Liver (tissue), 9 donors: Measurements from ENCODE around the gene RCOR2. TPM values are rescaled to one million over a fixed set of nuclear protein-coding genes. Genes with fewer than 3 reads are reported as not detected.

Experiments used
- DNase-seq: peaks from one replicate; pipeline ENCODE4 v3.0.0-alpha.2; 2017; ENCODE audit warnings: low spot score
- H3K27ac ChIP-seq, 2 donors: one replicate each; pipeline ENCODE4 v1.7.0; 2013; ENCODE audit warnings: inconsistent platforms in 2 of 2, low read length in 2 of 2, control low read depth in 1 of 2, low read depth in 1 of 2, mild to moderate bottlenecking in 1 of 2
- H3K27me3 ChIP-seq, 4 donors: one replicate each; pipeline versions ENCODE4 v1.6.1 to v1.7.0; 2013; ENCODE audit warnings: low read length in 3 of 4, inconsistent platforms in 1 of 4, mild to moderate bottlenecking in 1 of 4, moderate library complexity in 1 of 4; ENCODE audit not compliant: control insufficient read depth in 4 of 4, insufficient read depth in 4 of 4
- H3K36me3 ChIP-seq, 4 donors: one replicate each; pipeline versions ENCODE4 v1.6.1 to v1.7.0; 2013; ENCODE audit warnings: low read length in 3 of 4, mild to moderate bottlenecking in 3 of 4, low read depth in 1 of 4, moderate library complexity in 1 of 4; ENCODE audit not compliant: control insufficient read depth in 4 of 4, insufficient read depth in 3 of 4
- H3K4me1 ChIP-seq, 4 donors: one replicate each; pipeline versions ENCODE4 v1.6.1 to v1.7.0; 2013; ENCODE audit warnings: low read length in 3 of 4, mild to moderate bottlenecking in 3 of 4, moderate library complexity in 1 of 4; ENCODE audit not compliant: control insufficient read depth in 4 of 4, insufficient read depth in 4 of 4
- H3K4me3 ChIP-seq, 3 donors: one replicate each; pipeline versions ENCODE4 v1.6.1 to v1.7.0; 2013; ENCODE audit warnings: low read length in 3 of 3, control low read depth in 1 of 3, low read depth in 1 of 3, mild to moderate bottlenecking in 1 of 3
- H3K9ac ChIP-seq, 2 donors: one replicate each; pipeline ENCODE4 v1.7.0; 2013; ENCODE audit warnings: low read length in 2 of 2, mild to moderate bottlenecking in 2 of 2, moderate library complexity in 2 of 2, control low read depth in 1 of 2, low read depth in 1 of 2
- H3K9me3 ChIP-seq, 4 donors: one replicate each; pipeline versions ENCODE4 v1.6.1 to v1.7.0; 2013; ENCODE audit warnings: low read length in 3 of 4; ENCODE audit not compliant: control insufficient read depth in 4 of 4
- CTCF ChIP-seq: fragments of 150-350 bp; IDR thresholded peaks from 2 replicates; pipeline ENCODE4 v1.5.1; 2017; ENCODE audit warnings: improper control_type of control experiment, low read depth, low read length; ENCODE audit not compliant: missing input control
- EGR1 ChIP-seq, 2 donors: IDR thresholded peaks; 2 replicates each; pipeline ENCODE4 v1.6.1; 2016 to 2018; ENCODE audit warnings: antibody characterized with exemption in 2 of 2, low read depth in 2 of 2
- FOXA2 ChIP-seq: IDR thresholded peaks from 2 replicates; pipeline ENCODE4 v1.6.1; 2016; ENCODE audit warnings: antibody characterized with exemption
- GABPA ChIP-seq, 2 donors: IDR thresholded peaks in 1 of 2; conservative IDR thresholded peaks in 1 of 2; 2 replicates each; pipeline ENCODE4 v1.6.1; 2016; ENCODE audit warnings: antibody characterized with exemption in 2 of 2, mild to moderate bottlenecking in 1 of 2, moderate library complexity in 1 of 2
- HNF4G ChIP-seq: IDR thresholded peaks from 2 replicates; pipeline ENCODE4 v1.6.1; 2016; ENCODE audit warnings: antibody characterized with exemption
- MAX ChIP-seq: IDR thresholded peaks from 2 replicates; pipeline ENCODE4 v1.6.1; 2016; ENCODE audit warnings: antibody characterized with exemption
- RAD21 ChIP-seq, 2 donors: IDR thresholded peaks; 2 replicates each; pipeline ENCODE4 v1.6.1; 2016; ENCODE audit warnings: antibody characterized with exemption in 2 of 2, mild to moderate bottlenecking in 2 of 2
- REST ChIP-seq: IDR thresholded peaks from 2 replicates; pipeline ENCODE4 v1.6.1; 2016; ENCODE audit warnings: antibody characterized with exemption, mild to moderate bottlenecking
- RXRA ChIP-seq, 2 donors: IDR thresholded peaks; 2 replicates each; pipeline ENCODE4 v1.6.1; 2017 to 2018; ENCODE audit warnings: antibody characterized with exemption in 2 of 2, mild to moderate bottlenecking in 1 of 2
- SP1 ChIP-seq: IDR thresholded peaks from 2 replicates; pipeline ENCODE4 v1.6.1; 2018; ENCODE audit warnings: antibody characterized with exemption, mild to moderate bottlenecking
- TAF1 ChIP-seq: conservative IDR thresholded peaks from 2 replicates; pipeline ENCODE4 v1.6.1; 2016; ENCODE audit warnings: antibody characterized with exemption, mild to moderate bottlenecking
- YY1 ChIP-seq: IDR thresholded peaks from 2 replicates; pipeline ENCODE4 v1.6.1; 2016; ENCODE audit warnings: antibody characterized with exemption, mild to moderate bottlenecking
- ZBTB33 ChIP-seq: IDR thresholded peaks from 2 replicates; pipeline ENCODE4 v1.6.1; 2016; ENCODE audit warnings: antibody characterized with exemption
- WGBS: extraction: QIAGEN DNeasy Blood & Tissue Kit; methylation state at CpG from one replicate; pipeline ENCODE4 v1.1.7; 2013; 5-methylcytosine and 5-hydroxymethylcytosine counted together
- polyA plus RNA-seq, 2 donors: library from polyadenylated mRNA; stranded (reverse) in 1 of 2; unstranded in 1 of 2; fragments of 200-250 nt in 1 of 2; fragments of >200 nt in 1 of 2; fragmentation: Nextera tagmentation in 1 of 2; extraction: Ambion mirVana in 1 of 2; gene quantifications; one replicate each; pipeline versions ENCODE4 v1.2.1 to v1.2.3, GENCODE V29; 2013 to 2015
- total RNA-seq, 2 donors: library from RNA; depleted of rRNA; stranded (reverse); fragments of >200 nt; gene quantifications; one replicate each; pipeline ENCODE4 v1.2.3, GENCODE V29; 2014
- TF ChIP-seq, protein P1 (sequence below): IDR thresholded peaks from 2 replicates; pipeline ENCODE4 v1.6.1; 2016; ENCODE audit warnings: antibody characterized with exemption
- donor health status: healthy.
- donor health status: healthy.
- donor health status: healthy.
- donor health status: healthy.
- donor health status: healthy.

The RCOR2 gene
- total and polyA plus RNA-seq, 4 donors: 0.05 to 0.19 TPM; not detected in 2

GRCh38 chr11:63901660-63902059, 15.3 kb downstream of the RCOR2 start:
- 87% methylated on average over 3 of the region's 3 CpGs for WGBS
- Histone ChIP-seq H3K9ac (no peak overlapping the region), H3K36me3 (peaks cover 13 to 80% (median 72%) of the 10 kb centered on the region in 4 donors), H3K4me1 (peaks cover 0 to 3% (median 0%) of the 10 kb centered on the region in 4 donors), H3K27me3 (no peaks in the 10 kb centered on the region), H3K9me3 (no peaks in the 10 kb centered on the region), H3K4me3 (no peak overlapping the region), H3K27ac (no peak overlapping the region)
- TF ChIP-seq RXRA (IDR thresholded peaks at IDR 0.05) (no peak), CTCF (peak; percentile 10), RAD21 (IDR thresholded peaks at IDR 0.05) (peak in 1 of 2 donors; percentile 55)
- no peak for DNase-seq

- no peak overlapping the region for H3K4me3 ChIP-seq
- H3K27me3 ChIP-seq: no peaks in the 10 kb centered on the region
- no peaks in the 10 kb centered on the region for H3K9me3 ChIP-seq
- TF ChIP-seq YY1: no peak
- no peak for TF ChIP-seq ZBTB33
- peaks cover 8 to 67% (median 60%) of the 10 kb centered on the region in 4 donors for H3K36me3 ChIP-seq
- no peak overlapping the region for H3K9ac ChIP-seq
- no peak overlapping the region for H3K27ac ChIP-seq
- no peaks in the 10 kb centered on the region for H3K4me1 ChIP-seq
- no peak for DNase-seq
- 93% methylated on average over 10 of the region's 10 CpGs for WGBS
Measured at GRCh38 chr11:63897459-63898146, 19.4 kb downstream of the RCOR2 start.

GRCh38 chr11:63896071-63896470, 20.9 kb downstream of the RCOR2 start:
- Histone ChIP-seq H3K4me3 (no peak overlapping the region), H3K9ac (no peak overlapping the region), H3K9me3 (no peaks in the 10 kb centered on the region), H3K4me1 (no peaks in the 10 kb centered on the region), H3K27ac (no peak overlapping the region), H3K27me3 (no peaks in the 10 kb centered on the region), H3K36me3 (peaks cover 8 to 57% (median 49%) of the 10 kb centered on the region in 4 donors)
- 80% methylated on average over 4 of the region's 4 CpGs for WGBS
- no peak for DNase-seq
- TF ChIP-seq EGR1 (IDR thresholded peaks at IDR 0.05; ENCODE audit: low read depth in 2 of 2) (no peak), SP1 (no peak), MAX (no peak), CTCF (no peak), FOXA2 (no peak), YY1 (no peak), GABPA (IDR thresholded peaks at IDR 0.05 in 1 of 2, conservative IDR thresholded peaks at IDR 0.05 in 1 of 2) (no peak), HNF4G (no peak), REST (no peak), ZBTB33 (no peak), TAF1 (no peak)
- TF ChIP-seq, protein P1, sequence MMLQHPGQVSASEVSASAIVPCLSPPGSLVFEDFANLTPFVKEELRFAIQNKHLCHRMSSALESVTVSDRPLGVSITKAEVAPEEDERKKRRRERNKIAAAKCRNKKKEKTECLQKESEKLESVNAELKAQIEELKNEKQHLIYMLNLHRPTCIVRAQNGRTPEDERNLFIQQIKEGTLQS: no peak
